HCT116 (cell line): ENCODE results near the gene FER. TPM values are rescaled to one million over a fixed set of nuclear protein-coding genes. Genes with fewer than 3 reads are reported as not detected.

Source experiments
- ATAC-seq: fragments of 200-7000 bp; cut with Tn5 transposase; 2 replicates; pipeline ENCODE4 v1.9.1; 2020; ENCODE audit warnings: mild to moderate bottlenecking, moderate library complexity
- BruUV-seq: library from RNA; stranded (reverse); fragments of 400-500 nt; replicated peaks from 2 replicates; lab custom pipeline; 2021; lab: Mats Ljungman, UMichigan
- CTCF ChIA-PET: fragments of 300-600 bp; sonication (Branson Sonifier 250); formaldehyde crosslinking; loops from one replicate; lab custom pipeline; 2021; ENCODE audit warnings: antibody characterized with exemption; lab: Charles Lee
- POLR2A ChIA-PET: fragments of 300-600, 350-600 bp; sonication (Branson Sonifier 250); formaldehyde crosslinking; loops from one replicate; lab custom pipeline; 2021; ENCODE audit warnings: antibody characterized with exemption; lab: Charles Lee
- RAD21 ChIA-PET, 2 experiments: fragments of 300-600 bp; sonication (Branson Sonifier 250); formaldehyde crosslinking; loops; one replicate each; lab custom pipeline; 2023; ENCODE audit warnings: low total read pairs in 2 of 2; ENCODE audit not compliant: uncharacterized antibody in 2 of 2, unreplicated experiment in 2 of 2, low non-redundant PET in 1 of 2; lab: Charles Lee
- DNase-seq: peaks from one replicate; pipeline ENCODE4 v3.0.0-alpha.2; 2010; ENCODE audit warnings: low read depth, low spot score
- H2AFZ ChIP-seq: fragments of 200-600 bp; shearing (Covaris generic), sonication (generic); 2 replicates; pipeline ENCODE4 v1.6.1; 2017; ENCODE audit warnings: low read depth, mixed run types, mixed read lengths, antibody characterized with exemption, low read length; ENCODE audit not compliant: poor library complexity, severe bottlenecking
- H3K27ac ChIP-seq: 2 replicates; pipeline ENCODE4 v1.5.1; 2012; ENCODE audit warnings: low read depth, low read length
- H3K27me3 ChIP-seq: fragments of 200-600 bp; sonication (generic); 2 replicates; pipeline ENCODE4 v1.6.1; 2016; ENCODE audit warnings: mixed run types, low read length, mixed read lengths; ENCODE audit not compliant: insufficient read depth
- H3K36me3 ChIP-seq, 2 experiments: fragments of 200-500 bp in 1 of 2; fragments of 200-600 bp in 1 of 2; sonication (Bioruptor generic) in 1 of 2; sonication (generic) in 1 of 2; 2 replicates each; pipeline versions ENCODE4 v1.5.1 to v1.6.1; 2014 to 2016; ENCODE audit warnings: low read length in 2 of 2, inconsistent platforms in 1 of 2, mixed read lengths in 1 of 2, mixed run types in 1 of 2; ENCODE audit not compliant: insufficient read depth in 2 of 2, control insufficient read depth in 1 of 2
- H3K4me1 ChIP-seq, 2 experiments: fragments of 200-600 bp in 1 of 2; sonication (generic) in 1 of 2; 2 replicates each; pipeline versions ENCODE4 v1.5.1 to v1.6.1; 2012 to 2017; ENCODE audit warnings: low read length in 2 of 2, inconsistent platforms in 1 of 2, mild to moderate bottlenecking in 1 of 2, mixed read lengths in 1 of 2, mixed run types in 1 of 2, moderate library complexity in 1 of 2; ENCODE audit not compliant: insufficient read depth in 2 of 2, control insufficient read depth in 1 of 2
- H3K4me2 ChIP-seq: fragments of 200-600 bp; sonication (generic); 2 replicates; pipeline ENCODE4 v1.6.1; 2017; ENCODE audit warnings: mixed run types, low read length, mixed read lengths
- H3K4me3 ChIP-seq, 2 experiments: fragments of 200-600 bp in 1 of 2; sonication (generic) in 1 of 2; replicated peaks in 1 of 2; 2 replicates each; pipeline ENCODE4 v1.5.1; 2011 to 2016; ENCODE audit warnings: low read length in 2 of 2, control low read depth in 1 of 2, low read depth in 1 of 2, mild to moderate bottlenecking in 1 of 2, mixed read lengths in 1 of 2, mixed run types in 1 of 2
- H3K79me2 ChIP-seq: fragments of 200-600 bp; sonication (generic); 2 replicates; pipeline ENCODE4 v1.6.1; 2017; ENCODE audit warnings: mild to moderate bottlenecking, mixed run types, low read length, moderate library complexity, mixed read lengths; ENCODE audit not compliant: insufficient read depth
- H3K9ac ChIP-seq: fragments of 200-600 bp; sonication (generic); 2 replicates; pipeline ENCODE4 v1.6.1; 2016; ENCODE audit warnings: low read length, mixed read lengths
- H3K9me2 ChIP-seq: fragments of 200-600 bp; sonication (generic), shearing (Covaris generic); 2 replicates; pipeline ENCODE4 v1.6.1; 2017; ENCODE audit warnings: mixed run types, mild to moderate bottlenecking, moderate library complexity; ENCODE audit not compliant: insufficient read depth
- H3K9me3 ChIP-seq, 2 experiments: fragments of 200-500 bp in 1 of 2; fragments of 200-600 bp in 1 of 2; sonication (Bioruptor generic) in 1 of 2; sonication (generic) in 1 of 2; 2 replicates each; pipeline ENCODE4 v1.6.1; 2014 to 2017; ENCODE audit warnings: low read length in 2 of 2, mixed read lengths in 2 of 2, inconsistent platforms in 1 of 2, low read depth in 1 of 2, mild to moderate bottlenecking in 1 of 2, mixed run types in 1 of 2, moderate library complexity in 1 of 2; ENCODE audit not compliant: control insufficient read depth in 1 of 2, insufficient read depth in 1 of 2
- H4K20me1 ChIP-seq: fragments of 200-600 bp; sonication (generic), shearing (Covaris generic); 2 replicates; pipeline ENCODE4 v1.6.1; 2017; ENCODE audit warnings: mixed run types, mild to moderate bottlenecking, moderate library complexity; ENCODE audit not compliant: insufficient read depth
- CEBPB ChIP-seq: IDR thresholded peaks from 2 replicates; pipeline ENCODE4 v1.6.1; 2012; ENCODE audit warnings: low read depth
- EZH2phosphoT487 ChIP-seq: fragments of 200-600 bp; IDR thresholded peaks from 2 replicates; pipeline ENCODE4 v1.6.1; 2018; ENCODE audit warnings: antibody characterized with exemption, borderline replicate concordance
- POLR2AphosphoS5 ChIP-seq: IDR thresholded peaks from 2 replicates; pipeline ENCODE4 v1.6.1; 2011; ENCODE audit warnings: mild to moderate bottlenecking, low read depth, low read length, moderate library complexity
- intact Hi-C: fragments of 100-400 bp; cut with micrococcal nuclease; formaldehyde crosslinking; loops from 2 replicates; pipeline ENCODE4 v1.10.0; 2022
- total RNA-seq: library from RNA; stranded (reverse); gene quantifications from one replicate; pipeline ENCODE4 v1.2.1, GENCODE V29; 2021; ENCODE audit not compliant: unreplicated experiment
- TF ChIP-seq, protein P1 (sequence below): IDR thresholded peaks from 2 replicates; pipeline ENCODE4 v1.6.1; 2011; ENCODE audit warnings: mild to moderate bottlenecking, low read length, moderate library complexity; ENCODE audit not compliant: insufficient replicate concordance; ENCODE audit errors: extremely low read depth

Gene FER
- total RNA-seq, 1 experiment from 2014 or later: 32.0 TPM

GRCh38 chr5:109155625-109156024 is 407.9 kb downstream of the FER start:
- Histone ChIP-seq H3K9ac (no peak overlapping the region), H3K36me3 (no peaks in the 10 kb centered on the region), H3K9me3 (no peaks in the 10 kb centered on the region), H4K20me1 (no peaks in the 10 kb centered on the region), H3K79me2 (no peaks in the 10 kb centered on the region), H3K4me2 (no peak overlapping the region), H3K4me1 (no peaks in the 10 kb centered on the region), H3K27ac (no peak overlapping the region), H3K4me3 (no peak overlapping the region), H2AFZ (no peak overlapping the region), H3K9me2 (no peaks in the 10 kb centered on the region), H3K27me3 (no peaks in the 10 kb centered on the region)
- POLR2A ChIA-PET: no interaction called here
- no peak for ATAC-seq
- CTCF ChIA-PET: no interaction called here
- DNase-seq: no peak
- no TSS peak for BruUV-seq
- RAD21 ChIA-PET: no interaction called here
- TF ChIP-seq EZH2phosphoT487 (no peak), POLR2AphosphoS5 (no peak)
- TF ChIP-seq, protein P1, sequence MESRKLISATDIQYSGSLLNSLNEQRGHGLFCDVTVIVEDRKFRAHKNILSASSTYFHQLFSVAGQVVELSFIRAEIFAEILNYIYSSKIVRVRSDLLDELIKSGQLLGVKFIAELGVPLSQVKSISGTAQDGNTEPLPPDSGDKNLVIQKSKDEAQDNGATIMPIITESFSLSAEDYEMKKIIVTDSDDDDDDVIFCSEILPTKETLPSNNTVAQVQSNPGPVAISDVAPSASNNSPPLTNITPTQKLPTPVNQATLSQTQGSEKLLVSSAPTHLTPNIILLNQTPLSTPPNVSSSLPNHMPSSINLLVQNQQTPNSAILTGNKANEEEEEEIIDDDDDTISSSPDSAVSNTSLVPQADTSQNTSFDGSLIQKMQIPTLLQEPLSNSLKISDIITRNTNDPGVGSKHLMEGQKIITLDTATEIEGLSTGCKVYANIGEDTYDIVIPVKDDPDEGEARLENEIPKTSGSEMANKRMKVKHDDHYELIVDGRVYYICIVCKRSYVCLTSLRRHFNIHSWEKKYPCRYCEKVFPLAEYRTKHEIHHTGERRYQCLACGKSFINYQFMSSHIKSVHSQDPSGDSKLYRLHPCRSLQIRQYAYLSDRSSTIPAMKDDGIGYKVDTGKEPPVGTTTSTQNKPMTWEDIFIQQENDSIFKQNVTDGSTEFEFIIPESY: no peak
- intact Hi-C loops: no loop called here

DNA sequence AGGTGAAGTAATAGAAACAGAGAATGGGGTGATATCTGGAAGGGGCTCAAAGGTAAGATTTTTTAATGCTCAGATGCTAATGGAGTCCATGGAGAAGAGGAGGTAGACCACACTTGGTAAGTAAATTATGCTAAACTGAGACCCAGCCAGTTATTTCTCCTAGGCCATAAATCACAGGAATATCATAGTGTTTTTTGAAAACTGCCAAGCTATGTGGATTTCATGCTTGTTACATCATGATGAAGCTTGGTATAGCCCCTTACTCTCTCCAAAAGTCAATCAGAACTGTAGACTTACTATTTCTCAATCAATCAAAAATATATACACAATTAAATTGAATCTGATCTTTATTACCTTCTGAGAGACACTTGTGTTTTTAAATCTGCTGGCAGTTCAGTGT is 409.2 kb downstream of the FER start:
- CTCF ChIA-PET: no interaction called here
- Histone ChIP-seq H3K9me2 (no peaks in the 10 kb centered on the region), H2AFZ (no peak overlapping the region), H3K4me2 (no peak overlapping the region), H3K4me3 (no peak overlapping the region), H3K79me2 (no peaks in the 10 kb centered on the region), H3K36me3 (no peaks in the 10 kb centered on the region), H3K4me1 (no peaks in the 10 kb centered on the region), H3K9me3 (no peaks in the 10 kb centered on the region), H3K27me3 (no peaks in the 10 kb centered on the region), H4K20me1 (no peaks in the 10 kb centered on the region), H3K9ac (no peak overlapping the region), H3K27ac (no peak overlapping the region)
- BruUV-seq: no TSS peak
- no peak for TF ChIP-seq CEBPB
- intact Hi-C loops: no loop called here
- no peak for DNase-seq
- POLR2A ChIA-PET: no interaction called here
- RAD21 ChIA-PET: no interaction called here
- no peak for ATAC-seq
